Large intestine (tissue), 3 donors: Measurements from ENCODE around the gene SLC34A3. TPM values are rescaled to one million over a fixed set of nuclear protein-coding genes. Genes with fewer than 3 reads are reported as not detected.

Experiments
- DNase-seq, 2 donors: peaks; one replicate each; pipeline versions ENCODE4 v3.0.0 to v3.0.0-alpha.2; 2013
- H3K27ac ChIP-seq: one replicate; pipeline ENCODE4 v1.5.1; 2013; ENCODE audit warnings: low read length
- H3K27me3 ChIP-seq: 2 replicates; pipeline ENCODE4 v1.6.1; 2013; ENCODE audit warnings: low read length; ENCODE audit not compliant: control insufficient read depth, insufficient read depth
- H3K36me3 ChIP-seq: 2 replicates; pipeline ENCODE4 v1.6.1; 2013; ENCODE audit warnings: low read length; ENCODE audit not compliant: control insufficient read depth, insufficient read depth
- H3K4me1 ChIP-seq: one replicate; pipeline ENCODE4 v1.6.1; 2013; ENCODE audit warnings: low read length; ENCODE audit not compliant: control insufficient read depth, insufficient read depth
- H3K4me3 ChIP-seq: one replicate; pipeline ENCODE4 v1.5.1; 2013; ENCODE audit warnings: low read length
- H3K9me3 ChIP-seq: one replicate; pipeline ENCODE4 v1.6.1; 2013; ENCODE audit warnings: mild to moderate bottlenecking, low read depth, low read length, moderate library complexity; ENCODE audit not compliant: control insufficient read depth
- WGBS: methylation state at CpG from one replicate; pipeline ENCODE4 v1.1.5; 2013; ENCODE audit warnings: low lambda C conversion rate; ENCODE audit not compliant: insufficient coverage; 5-methylcytosine and 5-hydroxymethylcytosine counted together
- polyA plus RNA-seq: library from polyadenylated mRNA; unstranded; fragments of 120-200 nt; gene quantifications from one replicate; pipeline ENCODE4 v1.2.1, GENCODE V29; 2013

Gene SLC34A3
- polyA plus RNA-seq, 1 donor = 36.9 TPM

DNA sequence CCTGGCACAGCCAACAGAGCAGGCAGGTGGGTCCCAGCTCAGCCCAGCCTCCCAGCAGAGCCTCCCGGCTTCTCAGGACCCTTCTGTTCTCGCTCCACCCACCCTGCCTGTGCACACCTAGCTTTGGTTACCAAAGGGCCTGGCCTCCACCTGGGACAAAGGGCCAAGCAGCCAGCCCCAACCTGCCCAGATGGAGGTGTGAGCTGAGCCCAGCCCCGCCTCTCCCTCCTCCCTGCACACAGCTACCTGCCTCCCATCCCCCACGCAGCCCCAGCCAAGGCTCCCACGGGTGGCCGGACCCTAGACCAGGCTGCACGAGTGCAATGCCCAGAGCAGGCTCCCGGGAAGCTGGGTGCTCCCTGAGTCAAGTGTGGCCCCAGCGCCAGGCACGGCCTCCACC is 35.8 kb upstream of the SLC34A3 start:
- peaks cover 67% of the 10 kb centered on the region for H3K4me1 ChIP-seq
- no peaks in the 10 kb centered on the region for H3K27me3 ChIP-seq
- peak overlapping the region; percentile 68 for H3K27ac ChIP-seq
- no CpG with 5 or more reads among the region's 10 CpGs for WGBS
- no peaks in the 10 kb centered on the region for H3K9me3 ChIP-seq
- no peak overlapping the region for H3K4me3 ChIP-seq
- peaks cover 38% of the 10 kb centered on the region for H3K36me3 ChIP-seq
- no peak for DNase-seq

DNA sequence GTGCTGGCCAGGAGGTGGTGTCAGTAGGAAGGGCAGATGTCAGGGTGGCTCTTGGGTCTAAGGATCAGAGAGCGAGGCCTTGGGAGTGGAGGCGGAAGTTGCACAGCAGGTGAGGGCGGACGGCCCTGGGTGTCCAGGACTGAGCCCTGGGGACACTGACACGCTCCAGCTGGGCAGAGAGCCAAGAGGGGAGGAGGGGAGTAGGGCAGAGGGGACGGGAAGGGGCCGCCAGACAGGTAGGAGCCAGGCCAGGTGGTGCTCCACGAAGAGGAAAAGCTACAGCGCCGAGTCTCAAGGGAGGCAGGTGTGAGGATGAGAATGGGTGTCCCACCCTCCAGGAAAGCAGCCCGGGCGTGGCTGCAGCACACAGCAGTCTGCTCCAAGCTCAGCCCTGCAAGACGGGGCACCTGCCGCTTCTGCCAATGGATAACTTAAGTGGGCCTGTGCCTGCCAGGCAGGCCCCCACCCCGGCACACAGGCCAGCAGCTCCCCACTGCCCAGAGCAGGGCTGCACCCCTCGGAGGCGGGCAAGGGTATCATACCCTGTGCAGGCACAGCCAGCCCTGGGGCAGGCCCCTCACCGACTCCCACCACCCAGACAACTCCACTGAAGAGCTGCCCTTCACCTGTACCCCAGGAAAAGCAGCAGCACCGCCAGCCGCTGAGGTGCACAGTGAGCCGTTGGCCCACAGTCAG is 35.0 kb upstream of the SLC34A3 start:
- WGBS = 20% methylated on average over 1 of the region's 21 CpGs
- DNase-seq = peak; percentile 56 to 82

DNA sequence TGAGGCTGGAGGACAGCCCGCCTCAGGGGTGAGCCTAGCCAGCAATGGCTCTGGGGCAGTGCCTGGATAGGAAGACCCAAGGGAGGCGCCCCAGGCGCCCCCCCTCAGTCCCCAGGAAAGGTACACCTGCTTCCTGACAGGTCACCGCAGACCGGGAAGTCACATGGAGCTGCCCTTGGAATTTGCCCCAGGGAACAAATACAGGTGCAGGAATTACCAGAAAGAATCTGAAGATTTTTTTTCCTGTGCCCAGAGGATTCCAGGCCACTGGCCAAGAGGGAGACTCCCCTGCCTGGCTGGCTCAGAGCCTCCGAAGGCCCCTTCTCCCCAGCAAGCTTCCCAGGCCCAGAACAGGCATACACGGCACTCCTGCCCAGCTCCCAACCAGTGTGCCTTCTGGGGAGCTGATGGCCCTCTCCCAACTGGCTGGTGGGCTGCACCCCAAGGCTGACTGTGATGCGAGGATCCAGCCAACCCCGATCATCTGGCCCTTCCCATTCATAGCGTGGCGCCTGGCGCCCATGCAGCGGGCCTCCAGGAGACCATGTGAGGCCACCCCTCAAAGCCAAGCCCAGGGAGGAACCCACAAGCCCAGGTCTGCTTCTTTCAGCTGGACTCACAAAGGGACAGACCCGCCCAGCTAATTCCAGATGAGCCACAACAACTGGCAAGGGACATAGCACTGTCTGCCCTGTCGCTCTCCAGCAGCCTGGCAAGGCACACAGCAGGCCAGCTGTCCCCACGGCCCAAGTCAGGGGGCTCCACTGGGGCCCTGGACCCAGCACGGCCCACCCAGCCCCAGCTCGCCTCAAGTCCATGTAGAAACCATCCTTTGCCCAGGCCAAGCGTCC is 32.4 kb upstream of the SLC34A3 start:
- peaks cover 7% of the 10 kb centered on the region for H3K36me3 ChIP-seq
- peak overlapping the region; percentile 67 for H3K4me3 ChIP-seq
- H3K4me1 ChIP-seq = peaks cover 61% of the 10 kb centered on the region
- no CpG with 5 or more reads among the region's 19 CpGs for WGBS
- peak overlapping the region; percentile 83 for H3K27ac ChIP-seq
- DNase-seq = peak; percentile 67 to 85
- H3K27me3 ChIP-seq = no peaks in the 10 kb centered on the region
- H3K9me3 ChIP-seq = no peaks in the 10 kb centered on the region

More for the DNA sequence above, 35.0 kb upstream of the SLC34A3 start:
- H3K27me3 ChIP-seq = no peaks in the 10 kb centered on the region
- no peak overlapping the region for H3K4me3 ChIP-seq
- no peaks in the 10 kb centered on the region for H3K9me3 ChIP-seq
- H3K4me1 ChIP-seq = peaks cover 59% of the 10 kb centered on the region
- peak overlapping the region; percentile 68 for H3K27ac ChIP-seq
- peaks cover 30% of the 10 kb centered on the region for H3K36me3 ChIP-seq

DNA sequence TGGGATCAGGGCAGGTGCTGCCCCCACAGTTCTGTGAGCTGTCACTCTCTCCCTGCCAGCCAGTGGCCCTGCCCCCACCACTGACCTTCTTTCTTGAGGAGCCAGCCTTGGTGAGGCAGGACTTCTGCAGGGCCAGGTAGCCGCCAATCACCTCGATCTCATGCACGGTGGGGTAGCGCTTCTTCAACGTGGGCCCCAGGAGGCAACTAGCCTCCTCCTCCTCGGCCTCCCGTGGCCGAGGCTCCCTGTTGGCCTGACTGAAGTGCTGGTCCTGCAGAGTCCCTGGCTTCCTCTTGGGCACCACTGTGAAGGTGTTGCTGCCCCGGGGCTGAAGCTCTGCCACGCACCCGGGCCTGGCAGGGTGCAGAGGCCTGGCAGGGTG is 31.8 kb upstream of the SLC34A3 start:
- Histone ChIP-seq H3K4me3 (peak overlapping the region; percentile 67), H3K36me3 (peaks cover 3% of the 10 kb centered on the region), H3K9me3 (no peaks in the 10 kb centered on the region), H3K27me3 (no peaks in the 10 kb centered on the region), H3K4me1 (peaks cover 63% of the 10 kb centered on the region), H3K27ac (peak overlapping the region; percentile 83)
- no peak for DNase-seq
- no CpG with 5 or more reads among the region's 11 CpGs for WGBS

DNA sequence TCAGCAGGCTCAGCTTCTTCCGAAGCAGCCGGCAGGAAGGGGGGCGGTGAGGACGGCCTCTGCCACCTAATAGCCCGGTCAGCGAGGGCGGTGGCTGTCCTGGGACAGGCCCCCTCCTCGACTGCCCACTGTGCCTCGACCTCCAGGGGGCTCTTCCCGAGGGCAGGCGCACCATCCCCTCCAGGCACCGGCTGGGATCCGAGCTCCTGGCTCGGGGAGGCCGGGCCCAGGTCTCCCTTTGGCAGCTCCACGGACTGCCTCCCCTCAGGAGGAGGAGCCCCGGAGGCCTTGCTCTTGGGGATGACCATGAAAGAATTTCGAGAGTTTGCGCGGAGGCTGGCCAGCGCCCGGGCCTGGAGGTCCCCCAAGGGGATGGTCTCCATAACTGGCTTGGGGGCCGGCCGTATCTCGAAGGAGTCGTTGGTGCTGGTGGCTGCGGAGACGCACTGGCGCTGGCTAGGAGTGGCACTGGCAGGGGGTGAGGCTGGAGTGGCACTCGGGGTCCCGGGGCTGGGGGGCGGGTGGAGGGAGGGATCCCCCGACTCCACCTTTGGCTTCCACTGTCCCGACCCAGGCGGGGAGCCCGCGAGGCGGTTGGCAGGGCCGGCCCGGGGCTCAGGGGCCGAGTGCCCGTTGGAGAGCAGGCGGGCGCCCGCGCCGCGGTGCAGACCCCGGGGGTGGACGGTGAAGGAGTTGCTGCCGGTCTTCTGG is 31.1 kb upstream of the SLC34A3 start:
- no peaks in the 10 kb centered on the region for H3K9me3 ChIP-seq
- H3K4me3 ChIP-seq = peak overlapping the region; percentile 67
- peak in 1 of 2 donors; percentile 22 for DNase-seq
- no peaks in the 10 kb centered on the region for H3K27me3 ChIP-seq
- WGBS = no CpG with 5 or more reads among the region's 51 CpGs
- peaks cover 67% of the 10 kb centered on the region for H3K4me1 ChIP-seq
- peak overlapping the region; percentile 83 for H3K27ac ChIP-seq
- peaks cover 3% of the 10 kb centered on the region for H3K36me3 ChIP-seq

DNA sequence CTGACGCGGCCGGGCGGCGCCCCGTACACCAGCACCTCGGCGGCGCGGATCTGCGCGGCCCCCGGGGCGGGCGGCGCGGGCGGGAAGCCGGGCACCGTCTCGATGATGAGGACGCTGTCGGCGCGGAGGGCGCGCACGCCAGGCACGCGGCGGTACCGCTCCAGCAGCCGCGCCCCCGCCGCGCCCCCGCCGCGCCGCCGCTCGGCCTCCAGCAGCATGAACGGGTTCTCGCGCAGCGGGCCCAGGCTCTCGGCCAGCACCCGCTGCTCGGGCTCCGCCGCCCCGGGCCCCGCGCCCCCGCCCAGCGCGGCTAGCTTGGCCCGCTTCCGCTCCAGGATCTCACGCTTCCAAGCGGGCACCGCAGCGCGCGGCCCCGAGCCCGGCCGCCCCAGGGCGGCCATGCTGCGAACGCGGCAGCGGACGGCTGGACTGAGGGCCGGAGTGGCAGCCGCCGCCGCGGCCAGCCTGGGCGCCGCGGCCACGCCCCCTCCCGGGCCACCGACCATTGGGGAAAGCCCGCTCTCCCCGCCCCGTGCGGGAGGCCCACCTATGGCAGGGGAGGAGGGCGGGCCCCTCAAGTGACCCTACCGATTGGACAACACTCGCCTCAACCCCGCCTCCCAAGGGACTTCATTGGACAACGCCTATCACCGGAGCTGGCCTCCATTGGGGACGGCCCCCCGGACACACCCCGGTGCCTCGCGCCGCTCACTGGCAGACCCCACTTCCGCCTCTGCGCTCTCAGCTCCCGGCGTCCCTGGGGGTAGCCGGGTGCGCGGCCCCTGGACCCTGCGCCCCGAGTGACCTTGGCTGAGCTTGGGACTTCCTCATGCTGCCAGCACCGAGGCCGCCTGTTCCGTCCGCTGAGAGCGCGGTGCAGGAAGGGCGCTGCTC is 30.1 kb upstream of the SLC34A3 start, which contains the start of gene TPRN:
Gene TPRN (minus strand): TSS at position 431 of the 894 bp plus-strand sequence. CDS start 30 bp downstream, at position 401.
- Histone ChIP-seq H3K9me3 (no peaks in the 10 kb centered on the region), H3K27me3 (no peaks in the 10 kb centered on the region), H3K27ac (peak within 1 kb of the TSS; percentile 83), H3K4me3 (peak within 1 kb of the TSS; percentile 76), H3K4me1 (peaks cover 60% of the 10 kb centered on the region), H3K36me3 (peaks cover 3% of the 10 kb centered on the region)
- DNase-seq = peak; percentile 99 to 100
- no CpG with 5 or more reads among the region's 118 CpGs for WGBS

DNA sequence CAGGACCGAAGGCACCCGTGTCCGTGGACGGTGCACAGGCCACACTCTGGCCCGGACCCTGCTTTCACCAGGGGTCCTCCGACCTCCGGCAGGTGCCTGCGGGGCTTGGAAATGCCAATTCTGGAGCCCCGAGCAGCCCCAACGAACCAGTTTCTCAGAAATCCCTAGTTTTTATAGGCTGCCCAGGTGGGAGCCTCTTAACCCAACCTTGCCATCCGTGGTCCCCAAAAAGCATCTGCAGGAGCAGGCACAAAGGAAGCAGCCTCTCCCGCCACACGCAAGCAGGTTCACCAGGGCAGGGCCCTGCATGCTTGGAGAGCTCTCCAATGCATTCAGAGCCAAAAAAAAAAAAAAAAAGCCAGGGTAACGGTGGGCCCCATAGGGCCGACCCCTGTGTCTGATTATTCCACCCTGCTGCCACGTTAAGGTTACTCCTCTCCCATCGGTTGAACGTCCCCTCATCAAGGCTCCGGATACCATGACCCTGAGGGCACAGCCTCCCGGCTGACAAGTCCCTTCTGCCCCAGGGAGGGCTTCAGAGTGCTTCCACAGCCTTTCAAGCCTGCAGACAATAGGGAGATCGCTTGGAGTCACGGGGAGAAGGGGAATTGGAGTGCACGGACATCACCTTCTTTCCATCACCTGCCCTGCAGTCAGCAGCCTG is 29.4 kb upstream of the SLC34A3 start:
- Histone ChIP-seq H3K36me3 (peaks cover 3% of the 10 kb centered on the region), H3K27me3 (no peaks in the 10 kb centered on the region), H3K27ac (peak overlapping the region; percentile 82), H3K4me3 (peak overlapping the region; percentile 76), H3K4me1 (peaks cover 55% of the 10 kb centered on the region), H3K9me3 (no peaks in the 10 kb centered on the region)
- DNase-seq = no peak
- no CpG with 5 or more reads among the region's 23 CpGs for WGBS

DNA sequence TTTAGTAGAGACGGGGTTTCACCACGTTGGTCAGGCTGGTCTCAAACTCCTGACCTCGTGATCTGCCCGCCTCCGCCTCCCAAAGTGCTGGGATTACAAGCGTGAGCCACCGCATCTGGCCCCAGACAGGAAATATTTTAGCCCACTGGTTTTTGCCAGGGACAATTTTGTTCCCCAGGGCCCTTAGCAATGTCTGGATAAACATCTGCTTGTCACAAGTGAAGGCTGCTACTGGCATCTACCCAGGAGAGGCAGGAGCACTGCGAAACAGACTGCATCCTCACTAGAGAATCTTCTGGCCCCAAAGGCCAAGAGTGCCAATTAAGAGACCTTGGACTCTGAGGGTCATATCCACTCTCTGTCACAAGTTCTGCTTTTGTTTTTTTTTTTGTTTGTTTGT is 27.7 kb upstream of the SLC34A3 start:
- no CpG with 5 or more reads among the region's 8 CpGs for WGBS
- Histone ChIP-seq H3K36me3 (peaks cover 3% of the 10 kb centered on the region), H3K9me3 (no peaks in the 10 kb centered on the region), H3K27ac (no peak overlapping the region), H3K4me1 (peaks cover 42% of the 10 kb centered on the region), H3K27me3 (no peaks in the 10 kb centered on the region), H3K4me3 (no peak overlapping the region)
- DNase-seq = no peak

DNA sequence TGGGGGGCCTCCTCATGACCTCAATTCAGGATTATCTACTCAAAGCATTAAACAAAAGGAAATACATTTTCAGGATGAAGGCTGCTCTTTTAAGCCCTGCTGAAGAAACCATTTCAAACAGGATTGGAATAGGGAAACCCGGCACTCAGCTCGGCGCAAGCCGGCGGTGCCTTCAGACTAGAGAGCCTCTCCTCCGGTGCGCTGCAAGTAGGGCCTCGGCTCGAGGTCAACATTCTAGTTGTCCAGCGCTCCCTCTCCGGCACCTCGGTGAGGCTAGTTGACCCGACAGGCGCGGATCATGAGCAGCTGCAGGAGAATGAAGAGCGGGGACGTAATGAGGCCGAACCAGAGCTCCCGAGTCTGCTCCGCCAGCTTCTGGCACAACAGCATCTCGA is 26.0 kb upstream of the SLC34A3 start:
- Histone ChIP-seq H3K9me3 (no peaks in the 10 kb centered on the region), H3K27ac (peak overlapping the region; percentile 48), H3K4me3 (peak overlapping the region; percentile 95), H3K27me3 (no peaks in the 10 kb centered on the region), H3K4me1 (peaks cover 27% of the 10 kb centered on the region), H3K36me3 (peaks cover 4% of the 10 kb centered on the region)
- DNase-seq = no peak
- WGBS = 20% methylated on average over 1 of the region's 21 CpGs
